Loucy (cell line): Measurements from ENCODE around the gene CHCHD6.

Experiments
- H2AFZ ChIP-seq: fragments of 200-600 bp; sonication (generic); 2 replicates; pipeline ENCODE4 v1.6.0; 2016; ENCODE audit warnings: antibody characterized with exemption, mild to moderate bottlenecking, low read length, moderate library complexity
- H3F3A ChIP-seq: fragments of 200-600 bp; 2 replicates; pipeline ENCODE4 v1.6.0; 2016; ENCODE audit warnings: antibody characterized with exemption, low read depth, mild to moderate bottlenecking
- H3K27me3 ChIP-seq: fragments of 200-600 bp; sonication (generic); 2 replicates; pipeline ENCODE4 v1.6.1; 2014; ENCODE audit warnings: low read length, mild to moderate bottlenecking; ENCODE audit not compliant: insufficient read depth, poor library complexity, severe bottlenecking
- H3K36me3 ChIP-seq: fragments of 200-600 bp; sonication (generic); 2 replicates; pipeline ENCODE4 v1.6.1; 2016; ENCODE audit warnings: low read length; ENCODE audit not compliant: insufficient read depth
- H3K4me1 ChIP-seq: fragments of 200-600 bp; sonication (generic); 2 replicates; pipeline ENCODE4 v1.5.1; 2014; ENCODE audit warnings: low read length, mild to moderate bottlenecking; ENCODE audit not compliant: insufficient read depth, poor library complexity, severe bottlenecking
- H3K4me2 ChIP-seq: fragments of 200-600 bp; sonication (generic); 2 replicates; pipeline ENCODE4 v1.6.0; 2014; ENCODE audit warnings: antibody characterized with exemption, low read length, low read depth, mild to moderate bottlenecking; ENCODE audit not compliant: poor library complexity, severe bottlenecking
- H3K4me3 ChIP-seq: fragments of 200-600 bp; sonication (generic); 2 replicates; pipeline ENCODE4 v1.5.1; 2014; ENCODE audit warnings: low read length, mild to moderate bottlenecking, mixed read lengths; ENCODE audit not compliant: poor library complexity, severe bottlenecking
- H3K79me2 ChIP-seq: fragments of 200-600 bp; sonication (generic); 2 replicates; pipeline ENCODE4 v1.6.1; 2014; ENCODE audit warnings: low read length; ENCODE audit not compliant: insufficient read depth
- H3K9ac ChIP-seq: fragments of 200-600 bp; sonication (generic); 2 replicates; pipeline ENCODE4 v1.6.0; 2014; ENCODE audit warnings: mild to moderate bottlenecking, low read depth, low read length, moderate library complexity; ENCODE audit not compliant: poor library complexity, severe bottlenecking
- H3K9me2 ChIP-seq: fragments of 200-600 bp; sonication (generic); replicated peaks from 2 replicates; pipeline ENCODE4 v1.6.1; 2016; ENCODE audit warnings: low read depth, low read length, mixed read lengths
- H3K9me3 ChIP-seq: fragments of 200-600 bp; sonication (generic); 2 replicates; pipeline ENCODE4 v1.6.1; 2014; ENCODE audit warnings: mild to moderate bottlenecking, antibody characterized with exemption, low read length, low read depth; ENCODE audit not compliant: insufficient read depth
- H4K20me1 ChIP-seq: fragments of 200-600 bp; sonication (generic); 2 replicates; pipeline ENCODE4 v1.6.0; 2014; ENCODE audit warnings: antibody characterized with exemption, low read length, mild to moderate bottlenecking; ENCODE audit not compliant: insufficient read depth, poor library complexity, severe bottlenecking
- EZH2phosphoT487 ChIP-seq: fragments of 200-600 bp; IDR thresholded peaks from 2 replicates; pipeline ENCODE4 v1.6.1; 2018; ENCODE audit warnings: antibody characterized with exemption, mild to moderate bottlenecking, moderate library complexity, borderline replicate concordance
- TF ChIP-seq, protein P1 (sequence below): fragments of 200-600 bp; sonication (generic); conservative IDR thresholded peaks from 2 replicates; pipeline ENCODE4 v1.5.1; 2014; ENCODE audit warnings: mild to moderate bottlenecking, antibody characterized with exemption, low read length

CHCHD6 gene

DNA sequence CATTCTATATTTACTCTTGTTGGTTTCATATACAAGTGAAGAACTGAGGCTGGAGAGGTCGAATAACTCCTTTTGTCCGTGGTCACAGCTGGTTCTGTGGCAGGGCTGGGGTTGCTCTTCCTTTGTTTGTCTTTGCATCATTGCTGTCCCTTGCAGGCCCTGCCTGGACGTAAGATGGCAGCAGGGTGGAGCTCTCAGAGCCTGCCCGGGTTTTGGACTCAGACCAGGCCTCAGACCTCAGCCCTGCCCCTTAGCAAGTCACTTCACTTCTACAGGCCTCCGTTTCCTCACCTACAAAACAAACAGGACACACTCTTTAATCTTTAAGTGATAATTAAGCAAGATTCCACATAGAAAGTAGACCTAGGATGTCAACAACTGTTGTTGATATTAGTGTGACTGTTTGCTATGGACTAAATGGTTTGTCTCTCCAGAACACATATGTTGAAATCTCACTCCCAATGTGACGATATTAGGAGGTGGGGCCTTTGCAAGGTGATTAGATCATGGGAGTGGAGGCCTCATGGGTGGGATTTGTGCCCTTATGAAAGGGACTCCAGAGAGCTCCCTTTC lies 213.3 kb downstream of the CHCHD6 start:
- TF ChIP-seq, protein P1, sequence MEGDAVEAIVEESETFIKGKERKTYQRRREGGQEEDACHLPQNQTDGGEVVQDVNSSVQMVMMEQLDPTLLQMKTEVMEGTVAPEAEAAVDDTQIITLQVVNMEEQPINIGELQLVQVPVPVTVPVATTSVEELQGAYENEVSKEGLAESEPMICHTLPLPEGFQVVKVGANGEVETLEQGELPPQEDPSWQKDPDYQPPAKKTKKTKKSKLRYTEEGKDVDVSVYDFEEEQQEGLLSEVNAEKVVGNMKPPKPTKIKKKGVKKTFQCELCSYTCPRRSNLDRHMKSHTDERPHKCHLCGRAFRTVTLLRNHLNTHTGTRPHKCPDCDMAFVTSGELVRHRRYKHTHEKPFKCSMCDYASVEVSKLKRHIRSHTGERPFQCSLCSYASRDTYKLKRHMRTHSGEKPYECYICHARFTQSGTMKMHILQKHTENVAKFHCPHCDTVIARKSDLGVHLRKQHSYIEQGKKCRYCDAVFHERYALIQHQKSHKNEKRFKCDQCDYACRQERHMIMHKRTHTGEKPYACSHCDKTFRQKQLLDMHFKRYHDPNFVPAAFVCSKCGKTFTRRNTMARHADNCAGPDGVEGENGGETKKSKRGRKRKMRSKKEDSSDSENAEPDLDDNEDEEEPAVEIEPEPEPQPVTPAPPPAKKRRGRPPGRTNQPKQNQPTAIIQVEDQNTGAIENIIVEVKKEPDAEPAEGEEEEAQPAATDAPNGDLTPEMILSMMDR: no peak
- no peak for TF ChIP-seq EZH2phosphoT487
- peaks cover under 1% of the 10 kb centered on the region for H3K4me1 ChIP-seq
- H3K4me3 ChIP-seq: no peak overlapping the region
- peaks cover 31% of the 10 kb centered on the region for H4K20me1 ChIP-seq
- no peaks in the 10 kb centered on the region for H3K9me3 ChIP-seq
- H3K79me2 ChIP-seq: no peaks in the 10 kb centered on the region
- no peaks in the 10 kb centered on the region; the same call in 1 of the 2 replicates for H3K36me3 ChIP-seq
- no peak overlapping the region for H3K9ac ChIP-seq
- no peak overlapping the region for H3K4me2 ChIP-seq
- no peaks in the 10 kb centered on the region for H3F3A ChIP-seq
- no peaks in the 10 kb centered on the region for H3K9me2 ChIP-seq
- no peak overlapping the region for H2AFZ ChIP-seq
- H3K27me3 ChIP-seq: peaks cover 43% of the 10 kb centered on the region

DNA sequence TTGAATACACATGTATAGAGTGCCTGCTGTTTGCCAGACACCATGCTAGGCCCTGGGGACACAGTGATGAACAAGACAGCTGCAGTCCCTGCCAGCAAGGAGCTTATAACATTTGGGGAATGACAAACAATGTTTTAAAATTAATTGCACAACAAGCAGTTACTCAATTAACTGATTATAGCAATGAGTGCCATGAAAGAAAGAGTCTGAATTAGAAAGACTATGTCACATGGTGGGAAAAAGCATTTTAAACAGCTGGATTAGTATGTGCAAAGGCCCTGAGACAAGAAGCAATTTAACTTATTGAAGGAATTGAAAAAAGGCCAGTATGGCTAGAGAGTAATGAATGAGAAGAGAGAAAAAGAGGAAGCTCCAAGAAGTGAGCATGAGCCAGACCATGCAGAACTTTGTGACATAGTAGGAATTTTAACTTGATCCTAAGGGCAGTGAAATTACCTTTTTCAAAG lies 214.3 kb downstream of the CHCHD6 start:
- H3K27me3 ChIP-seq: peaks cover 32% of the 10 kb centered on the region
- no peaks in the 10 kb centered on the region; the same call in 1 of the 2 replicates for H3K36me3 ChIP-seq
- H2AFZ ChIP-seq: no peak overlapping the region
- no peak overlapping the region for H3K9ac ChIP-seq
- no peaks in the 10 kb centered on the region for H3F3A ChIP-seq
- H4K20me1 ChIP-seq: peaks cover 22% of the 10 kb centered on the region
- H3K4me1 ChIP-seq: no peaks in the 10 kb centered on the region
- no peaks in the 10 kb centered on the region for H3K9me2 ChIP-seq
- H3K4me3 ChIP-seq: no peak overlapping the region
- no peaks in the 10 kb centered on the region for H3K79me2 ChIP-seq
- no peak overlapping the region for H3K4me2 ChIP-seq
- TF ChIP-seq, protein P1: no peak
- TF ChIP-seq EZH2phosphoT487: no peak
- H3K9me3 ChIP-seq: no peaks in the 10 kb centered on the region

DNA sequence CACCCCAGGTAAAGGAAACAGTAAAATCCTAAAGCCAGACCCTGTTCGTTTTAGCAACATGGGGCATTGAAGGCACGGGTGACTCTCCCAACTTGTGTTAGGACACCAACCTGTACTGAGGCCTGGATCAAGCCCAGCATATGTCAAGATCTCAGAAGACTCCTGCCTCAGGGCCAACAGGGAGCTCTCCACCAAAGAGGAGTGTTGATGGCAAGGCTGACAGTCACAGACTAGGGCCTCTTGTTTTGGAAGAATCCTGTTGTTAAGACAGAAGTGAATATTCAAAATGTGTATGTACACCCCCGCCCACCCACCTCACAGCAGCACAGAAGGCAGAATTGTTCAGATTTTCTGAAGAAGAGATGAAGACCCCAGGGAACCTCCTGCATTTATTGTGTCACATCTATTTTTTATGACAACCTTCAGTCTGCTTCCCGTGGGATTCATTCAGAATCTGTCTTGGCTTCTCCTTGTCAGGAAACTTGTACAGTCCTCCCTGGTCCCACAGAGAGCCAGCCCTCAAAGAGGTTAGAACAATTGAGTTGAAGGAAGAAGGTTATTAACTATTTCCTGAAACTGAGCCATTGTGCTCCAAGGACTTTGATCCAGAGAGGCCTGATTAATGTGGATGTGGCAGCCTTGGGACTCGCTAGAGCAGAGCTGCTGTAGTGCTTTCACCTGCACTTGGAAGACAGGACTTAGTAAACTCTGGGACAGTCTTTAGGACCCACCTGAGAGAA lies 217.2 kb downstream of the CHCHD6 start:
- Histone ChIP-seq H3K27me3 (peaks cover 10% of the 10 kb centered on the region), H3K4me1 (no peaks in the 10 kb centered on the region), H3K9ac (no peak overlapping the region), H3K4me2 (no peak overlapping the region), H3F3A (no peaks in the 10 kb centered on the region), H2AFZ (no peak overlapping the region), H3K9me3 (no peaks in the 10 kb centered on the region), H4K20me1 (peaks cover 6% of the 10 kb centered on the region), H3K79me2 (no peaks in the 10 kb centered on the region), H3K4me3 (no peak overlapping the region), H3K36me3 (no peaks in the 10 kb centered on the region; the same call in 1 of the 2 replicates), H3K9me2 (no peaks in the 10 kb centered on the region)
- no peak for TF ChIP-seq EZH2phosphoT487
- TF ChIP-seq, protein P1: no peak
